ENCODE results near the gene CCDC196. TPM values are rescaled to one million over a fixed set of nuclear protein-coding genes. Genes with fewer than 3 reads are reported as not detected.
"Not testable (repeated sequence)": the region's sequence is repeated elsewhere in the genome, so short reads cannot be mapped to it uniquely, and the experiment has no call there.

CCDC196 gene
- polyA plus RNA-seq, 3 donors: 0.22 to 0.26 TPM; not detected in 1

DNA sequence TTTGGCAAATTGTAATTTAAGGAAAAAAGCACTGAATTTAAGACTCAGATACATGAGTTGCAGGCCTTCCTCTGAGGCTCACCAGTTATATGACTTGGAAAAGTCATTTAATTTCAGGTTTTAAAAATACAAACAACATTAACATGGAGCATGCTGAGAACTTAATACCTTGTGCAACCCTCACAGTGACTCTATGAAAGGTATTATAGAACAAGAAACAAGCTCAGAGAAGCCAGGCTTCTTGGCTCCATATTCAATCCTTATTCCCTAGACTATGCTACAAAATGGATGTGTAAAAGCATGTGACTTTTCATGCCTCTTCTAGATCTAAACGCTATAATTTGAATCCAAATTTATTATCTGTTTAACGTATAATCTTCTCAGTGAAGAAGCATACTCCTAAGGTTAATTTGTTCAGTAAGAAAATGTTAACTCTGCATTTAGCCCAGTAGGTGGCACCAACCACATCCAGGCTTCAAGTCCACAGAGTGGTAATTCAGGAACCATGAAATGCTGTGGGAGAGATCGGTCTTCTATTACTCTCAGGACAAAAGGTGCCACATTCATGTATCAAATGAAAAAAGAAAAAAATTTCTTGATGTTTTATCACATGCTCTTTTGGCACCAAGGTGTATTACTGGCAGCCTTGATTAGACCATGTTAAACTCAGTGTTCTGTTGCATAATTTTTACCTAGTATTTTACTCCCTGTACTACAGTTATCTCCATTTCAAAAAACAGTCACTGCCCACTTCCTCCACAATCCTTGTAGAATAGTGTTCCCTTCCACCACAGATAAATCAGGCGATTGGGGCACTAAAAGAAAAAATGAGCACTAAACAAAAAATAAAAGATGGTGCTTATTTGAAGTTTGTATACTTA, 9.3 kb downstream of the CCDC196 start:
- peak in 1 of 3 donors; percentile 47 for DNase-seq (ENCODE audit: low read depth in 3 of 3, low spot score in 2 of 3)

DNA sequence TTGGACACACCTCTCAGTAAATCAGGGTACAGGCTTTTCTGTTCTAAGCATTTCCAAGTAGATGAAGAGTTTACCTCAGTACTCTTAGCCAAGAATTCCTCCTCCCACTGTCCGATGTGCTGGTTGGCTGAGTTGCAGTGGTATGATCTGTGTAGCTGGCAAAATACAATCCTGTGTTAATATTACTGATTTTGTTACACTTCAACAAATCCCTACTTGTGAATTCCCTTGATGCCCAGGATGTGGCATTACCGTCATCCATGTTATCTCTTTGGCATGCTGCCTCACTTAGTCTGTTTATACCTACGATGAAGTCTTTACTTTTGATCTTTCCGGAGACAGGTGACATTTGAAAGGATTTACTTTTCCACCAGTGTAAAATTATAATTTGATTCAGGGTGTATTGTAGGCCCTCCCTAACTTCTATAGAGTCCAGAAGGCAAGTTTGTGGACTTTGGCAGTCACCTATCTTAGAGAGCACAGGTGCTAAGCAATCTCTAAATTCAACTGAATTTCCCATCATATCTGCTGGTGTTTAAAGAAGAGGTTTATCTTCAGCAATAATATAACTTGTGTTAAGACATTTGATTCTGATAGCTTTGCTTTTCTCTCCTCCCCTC, 10.1 kb downstream of the CCDC196 start:
- DNase-seq (ENCODE audit: low read depth in 3 of 3, low spot score in 2 of 3): no peak

DNA sequence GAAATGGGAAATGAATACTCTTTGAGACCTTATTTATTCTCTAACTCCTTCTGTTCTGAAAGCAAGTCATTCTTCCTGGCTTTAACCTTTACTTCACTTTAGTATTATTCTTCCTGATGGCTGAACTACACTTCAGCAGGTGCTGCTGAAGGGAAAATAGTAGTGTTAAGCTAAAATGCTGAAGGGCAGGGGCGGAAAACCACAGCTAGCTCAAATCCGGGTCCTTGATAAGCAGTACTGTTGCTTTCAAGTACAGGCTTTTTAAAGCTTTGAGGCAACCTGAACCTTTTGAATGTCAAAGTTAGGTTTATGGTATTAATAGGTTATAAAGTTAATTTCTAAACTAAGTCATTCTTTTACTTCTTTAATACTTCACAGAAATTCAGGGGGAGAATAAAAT, 10.7 kb downstream of the CCDC196 start:
- DNase-seq (ENCODE audit: low read depth in 3 of 3, low spot score in 2 of 3): no peak

DNA sequence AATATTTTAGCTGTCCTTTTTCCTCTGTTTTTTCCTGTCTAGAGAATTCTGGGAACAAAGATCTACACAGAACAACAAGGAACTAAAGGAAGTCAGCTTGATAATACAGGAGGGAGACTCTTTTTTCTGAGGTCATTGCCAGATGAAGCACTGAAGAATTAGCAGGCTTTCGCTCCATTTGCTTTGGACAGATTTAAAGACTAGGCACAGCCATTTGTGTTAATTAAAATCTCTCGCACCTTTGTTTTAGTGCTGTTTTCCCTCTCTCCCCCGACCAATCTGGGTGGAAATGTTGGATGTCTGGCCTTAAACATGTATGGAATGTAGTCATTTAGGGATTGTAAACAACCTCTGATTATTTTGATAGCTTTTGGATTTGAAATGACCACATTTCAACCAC, 12.1 kb downstream of the CCDC196 start:
- DNase-seq (ENCODE audit: low read depth in 3 of 3, low spot score in 2 of 3): no peak

DNA sequence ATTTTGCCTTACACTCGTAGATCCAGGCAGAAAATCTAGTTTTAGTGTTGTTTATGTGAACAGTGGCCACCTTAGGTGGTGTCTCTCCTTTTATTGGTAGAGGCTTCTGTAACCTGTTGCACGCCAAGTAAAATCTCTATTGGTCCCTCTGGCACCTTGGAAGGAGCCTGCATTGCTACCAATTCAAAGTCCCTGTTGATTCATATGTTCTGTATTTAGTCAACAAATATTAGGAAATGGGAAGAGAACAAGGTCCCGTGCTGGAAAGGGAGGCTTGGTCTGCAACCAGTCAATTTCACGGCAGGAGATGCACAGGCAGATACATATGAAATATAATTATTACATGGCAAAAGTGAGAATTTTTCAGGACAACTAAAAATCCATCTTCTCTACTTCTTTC, 15.4 kb downstream of the CCDC196 start:
- DNase-seq (ENCODE audit: low read depth in 3 of 3, low spot score in 2 of 3): no peak

DNA sequence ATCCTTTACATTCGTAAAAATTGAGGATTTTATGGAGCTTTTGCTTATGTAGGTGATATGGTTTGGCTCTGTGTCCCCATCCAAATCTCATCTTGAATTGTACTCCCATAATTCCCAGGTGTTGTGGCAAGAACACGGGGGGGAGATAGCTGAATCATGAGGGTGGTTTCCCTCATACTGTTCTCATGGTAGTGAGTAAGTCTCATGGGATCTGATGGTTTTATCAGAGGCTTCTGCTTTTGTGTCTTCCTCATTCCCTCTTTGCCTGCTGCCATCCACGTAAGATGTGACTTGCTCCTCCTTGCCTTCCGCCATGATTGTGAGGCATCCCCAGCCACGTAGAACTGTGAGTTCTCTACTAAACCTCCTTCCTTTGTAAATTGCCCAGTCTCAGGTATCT, 16.7 kb downstream of the CCDC196 start:
- DNase-seq (ENCODE audit: low read depth in 3 of 3, low spot score in 2 of 3): not testable (repeated sequence)

DNA sequence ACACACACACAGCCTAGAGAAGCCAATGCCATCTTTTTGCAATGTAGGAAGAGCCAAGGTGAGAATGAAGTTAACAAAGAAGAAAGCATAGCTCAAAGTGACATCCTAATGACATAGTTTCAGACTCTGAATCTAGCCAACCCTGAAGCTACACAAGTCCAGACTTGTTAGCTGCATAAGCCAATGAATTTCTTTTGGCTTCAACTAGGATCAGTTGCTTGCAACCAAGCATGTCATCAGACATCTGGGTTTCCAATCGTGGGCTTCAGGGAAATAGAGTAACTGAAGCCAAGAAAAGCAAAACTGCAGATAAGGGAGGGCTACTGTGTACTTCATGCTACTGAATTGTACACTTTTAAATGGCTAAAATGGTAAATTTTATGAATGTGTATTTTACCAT, 17.4 kb downstream of the CCDC196 start:
- no peak for DNase-seq (ENCODE audit: low read depth in 3 of 3, low spot score in 2 of 3)

DNA sequence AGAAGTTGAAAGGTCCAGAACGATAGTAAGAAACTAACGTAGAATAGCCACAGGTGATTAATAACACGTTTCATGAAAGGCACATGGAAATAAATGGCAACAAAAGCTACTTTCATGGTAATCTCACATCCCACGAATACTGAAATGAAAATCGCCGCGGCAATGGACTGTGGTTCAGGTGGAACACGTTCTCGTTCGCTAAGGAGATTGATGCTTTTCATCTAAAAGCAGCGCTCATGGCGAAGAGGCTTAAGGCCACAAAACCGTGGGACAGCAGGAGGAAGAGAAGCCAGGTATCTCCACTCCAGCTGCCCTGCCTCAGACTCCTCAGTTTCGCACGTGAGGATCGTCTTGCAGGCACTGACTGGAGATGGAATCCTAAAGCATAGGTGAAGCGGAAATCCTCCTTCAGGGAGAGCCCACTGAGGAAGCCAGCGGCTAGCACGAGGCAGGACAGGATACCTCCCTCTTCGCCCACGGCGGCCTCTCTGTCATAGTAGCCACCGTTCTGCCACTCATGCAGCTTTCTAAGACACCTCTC, 21.1 kb downstream of the CCDC196 start:
- no peak for DNase-seq (ENCODE audit: low read depth in 3 of 3, low spot score in 2 of 3)

DNA sequence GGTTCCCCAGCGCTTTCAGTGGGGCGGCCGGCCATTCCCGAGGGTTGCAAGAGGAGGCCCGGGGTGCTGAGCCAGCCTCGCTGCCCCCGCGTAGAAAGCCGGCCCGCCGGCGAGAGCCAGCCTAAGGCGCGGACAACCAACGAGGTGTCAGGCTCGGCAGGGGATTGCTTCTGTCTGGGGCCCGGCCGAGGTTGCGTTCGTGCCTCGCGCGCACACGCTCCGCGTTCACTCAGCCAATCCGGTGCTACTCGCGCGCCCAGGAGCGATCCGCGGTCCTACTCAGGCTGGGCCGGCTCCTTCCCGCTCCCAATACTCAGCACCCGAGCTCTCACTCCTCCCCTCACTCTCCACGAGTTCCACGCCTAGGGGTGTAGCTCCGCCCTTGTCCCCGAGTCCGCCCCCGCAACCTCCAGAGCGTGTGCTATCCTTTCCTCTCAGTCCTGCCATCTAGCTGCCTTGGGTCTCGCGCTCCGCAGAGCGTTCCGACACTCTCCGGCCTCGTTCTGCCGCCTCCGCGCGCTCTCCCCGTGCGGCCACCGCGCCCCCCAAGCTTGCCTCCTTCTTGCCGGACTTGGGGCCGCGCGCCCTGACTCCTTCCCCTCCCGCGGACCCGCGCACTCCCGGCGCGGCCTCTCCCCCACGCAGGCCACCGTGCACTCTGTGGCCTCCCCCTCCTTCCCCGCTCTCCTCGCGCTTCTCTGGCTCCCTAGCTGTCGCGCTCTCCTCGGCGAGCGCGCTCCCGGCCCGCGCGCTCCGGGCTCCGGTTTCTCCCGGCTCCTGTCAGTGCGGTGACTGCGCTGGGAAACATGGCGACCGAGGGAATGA, 21.8 kb downstream of the CCDC196 start, which contains the start of gene GPHN:
Gene GPHN (plus strand): TSS at position 426 of the 825 bp plus-strand sequence.
- DNase-seq (ENCODE audit: low read depth in 3 of 3, low spot score in 2 of 3): peak; percentile 89 to 93 (median 90)

DNA sequence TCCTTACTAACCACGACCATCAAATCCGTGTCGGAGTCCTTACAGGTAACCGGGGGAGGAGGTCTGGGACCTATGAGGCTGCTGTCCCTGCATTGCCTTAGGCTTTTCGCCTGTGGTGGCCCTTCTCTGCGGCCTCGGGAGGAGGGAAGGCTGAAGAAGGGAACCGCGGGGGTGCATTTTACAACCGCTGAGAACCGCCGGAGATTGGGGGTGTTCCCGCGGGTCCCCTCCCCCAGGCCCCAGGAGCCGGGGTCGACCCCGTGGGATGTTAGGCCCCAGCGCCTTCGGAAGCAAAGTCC, 22.3 kb downstream of the CCDC196 start:
- no peak for DNase-seq (ENCODE audit: low read depth in 3 of 3, low spot score in 2 of 3)

DNA sequence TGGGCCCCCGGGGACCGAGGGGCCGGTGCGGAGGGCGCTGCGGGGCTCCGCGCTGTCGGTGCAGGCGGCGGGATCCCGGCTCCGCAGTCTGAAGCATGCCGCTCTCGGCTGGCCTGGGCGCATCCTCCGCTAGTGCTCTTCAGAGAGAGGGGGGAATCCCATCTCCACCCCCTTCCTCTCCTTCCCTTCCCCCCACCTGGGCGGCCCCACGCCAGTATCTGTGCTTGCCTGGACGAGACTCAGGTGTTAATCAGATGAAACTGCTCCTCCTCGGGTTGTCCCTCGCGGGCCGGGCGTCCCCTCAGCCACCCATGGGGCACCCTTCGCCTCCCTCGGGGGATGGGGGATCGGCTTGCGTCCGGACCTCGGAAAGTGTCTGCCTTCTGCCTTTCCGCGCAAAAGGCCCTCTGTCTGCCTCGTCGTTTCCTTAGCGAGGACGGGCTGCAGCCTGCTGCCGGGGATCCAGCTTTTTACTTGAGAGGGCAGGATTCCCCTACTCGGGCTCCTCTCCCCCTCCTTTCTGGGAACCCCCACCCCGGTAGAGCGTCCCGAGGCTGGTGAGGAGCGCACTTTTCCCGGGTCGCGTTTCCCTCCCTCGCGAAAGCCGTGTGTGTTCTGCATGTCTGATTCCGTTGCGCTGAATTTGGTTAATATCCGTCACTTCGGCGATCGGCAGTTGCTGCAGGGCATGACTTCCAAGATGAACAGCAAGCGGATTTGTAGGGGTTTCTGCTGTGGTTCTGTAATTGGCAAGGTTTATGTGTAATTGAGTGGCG, 22.9 kb downstream of the CCDC196 start:
- DNase-seq (ENCODE audit: low read depth in 3 of 3, low spot score in 2 of 3): peak in 1 of 3 donors; percentile 12

DNA sequence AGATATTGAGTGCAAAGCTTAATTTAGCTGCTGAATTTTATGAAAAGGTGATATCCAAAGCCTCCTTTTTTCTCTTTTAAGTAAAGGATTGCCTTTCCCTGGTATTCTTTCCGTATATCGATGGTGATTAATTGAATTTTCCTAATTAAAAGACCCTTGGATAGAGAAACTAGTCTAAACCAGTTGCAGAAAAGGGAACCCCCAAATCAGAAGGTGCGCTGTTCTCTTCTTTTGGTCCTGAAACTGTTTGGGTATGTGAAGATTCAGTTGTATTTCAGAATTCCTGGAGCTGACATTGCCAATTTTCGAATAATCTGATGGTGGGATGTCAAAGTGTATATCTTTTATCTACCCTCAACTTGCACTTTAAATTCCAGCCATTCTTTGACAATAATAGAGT, 23.7 kb downstream of the CCDC196 start:
- DNase-seq (ENCODE audit: low read depth in 3 of 3, low spot score in 2 of 3): no peak

DNA sequence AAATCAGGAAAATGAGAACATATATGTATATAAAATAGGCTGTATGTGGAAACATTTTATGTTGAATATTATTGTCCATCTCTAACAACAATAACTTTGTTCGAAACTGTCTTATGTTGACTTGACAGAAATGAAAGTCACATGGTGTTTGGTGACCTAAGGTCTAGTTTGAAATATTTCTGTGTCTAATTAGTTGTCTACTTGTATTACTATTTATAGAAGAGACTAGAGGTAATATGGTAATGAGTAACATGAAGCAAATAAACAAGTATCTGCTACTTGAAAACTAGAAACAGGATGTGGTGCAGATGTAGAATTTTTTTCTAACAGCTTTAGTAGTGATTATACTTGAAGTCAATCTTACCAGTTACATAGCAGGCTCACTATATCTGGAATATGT, 25.7 kb downstream of the CCDC196 start:
- no peak for DNase-seq (ENCODE audit: low read depth in 3 of 3, low spot score in 2 of 3)

DNA sequence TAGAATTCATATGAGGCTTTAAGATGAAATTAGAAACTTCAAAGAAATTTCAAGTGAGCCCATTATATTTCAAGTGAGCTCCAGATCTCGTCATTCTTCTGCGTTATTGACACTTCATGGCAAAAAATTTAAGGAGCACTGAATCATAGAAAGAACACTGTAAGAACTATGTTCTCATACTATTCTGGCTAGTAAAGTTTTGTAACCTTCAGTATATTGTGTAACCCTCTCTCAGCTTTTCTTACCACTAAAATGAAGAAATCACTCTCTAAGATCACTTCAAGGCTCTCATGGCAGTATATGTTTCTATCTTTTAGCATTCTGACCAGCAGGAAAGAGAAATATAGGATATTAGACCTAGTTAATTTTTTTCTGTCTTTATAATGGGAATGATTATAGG, 28.0 kb downstream of the CCDC196 start:
- DNase-seq (ENCODE audit: low read depth in 3 of 3, low spot score in 2 of 3): no peak

DNA sequence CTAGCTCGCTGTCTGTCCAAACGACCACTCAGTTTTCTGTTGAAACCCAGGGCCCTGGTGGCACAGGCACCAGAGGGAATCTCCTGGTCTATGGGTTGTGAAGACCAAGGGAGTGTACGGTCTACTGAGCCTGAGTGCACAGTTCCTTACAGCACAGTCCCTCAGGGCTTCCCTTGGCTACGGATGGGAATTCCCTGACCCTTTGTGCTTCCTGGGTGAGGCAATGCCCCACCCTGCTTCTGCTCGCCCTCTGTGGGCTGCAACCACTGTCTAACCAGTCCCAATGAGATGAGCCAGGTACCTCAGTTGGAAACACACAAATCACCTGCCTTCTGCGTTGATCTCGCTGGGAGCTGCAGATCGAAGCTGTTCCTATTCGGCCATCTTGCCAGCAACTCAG, 44.4 kb downstream of the CCDC196 start:
- DNase-seq (ENCODE audit: low read depth in 3 of 3, low spot score in 2 of 3): no peak

DNA sequence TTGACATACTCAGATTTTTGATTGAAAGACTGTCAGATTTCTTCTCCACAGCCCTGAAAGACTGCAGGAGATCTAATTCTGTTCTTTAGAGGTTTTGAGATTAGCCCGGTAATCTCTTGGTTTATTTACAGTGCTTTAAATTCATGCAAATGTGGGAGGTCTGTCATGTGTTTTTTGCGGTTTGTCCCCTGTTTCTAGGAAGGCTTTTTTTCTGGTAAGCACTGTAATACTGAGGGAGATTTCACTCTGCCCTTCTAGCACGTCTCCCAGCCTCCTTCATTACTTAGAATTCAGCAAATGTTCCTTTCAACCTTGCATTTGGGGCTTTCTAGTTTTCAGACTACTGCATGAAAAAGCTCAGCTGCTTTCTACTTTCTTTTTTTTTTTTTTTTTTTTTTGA, 52.9 kb downstream of the CCDC196 start:
- DNase-seq (ENCODE audit: low read depth in 3 of 3, low spot score in 2 of 3): no peak

DNA sequence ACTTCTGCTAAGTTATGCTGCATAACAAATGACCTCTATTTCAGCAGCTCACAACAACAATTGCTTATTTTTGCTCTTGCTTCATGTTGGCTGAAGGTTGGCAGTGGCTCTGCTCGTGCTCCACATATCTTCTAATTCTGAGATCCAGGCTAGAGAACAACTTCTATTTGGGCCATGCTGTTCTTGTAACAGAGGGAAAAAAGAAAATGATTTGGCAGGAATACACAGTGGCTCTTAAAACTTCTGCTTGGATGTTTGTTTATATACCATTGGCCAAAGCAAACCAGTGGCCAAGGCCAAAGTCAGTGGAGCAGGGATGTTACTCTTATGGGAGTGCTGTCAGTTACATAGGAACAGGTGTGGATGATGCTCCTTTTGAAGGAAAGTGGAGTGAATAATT, 53.9 kb downstream of the CCDC196 start:
- no peak for DNase-seq (ENCODE audit: low read depth in 3 of 3, low spot score in 2 of 3)

DNA sequence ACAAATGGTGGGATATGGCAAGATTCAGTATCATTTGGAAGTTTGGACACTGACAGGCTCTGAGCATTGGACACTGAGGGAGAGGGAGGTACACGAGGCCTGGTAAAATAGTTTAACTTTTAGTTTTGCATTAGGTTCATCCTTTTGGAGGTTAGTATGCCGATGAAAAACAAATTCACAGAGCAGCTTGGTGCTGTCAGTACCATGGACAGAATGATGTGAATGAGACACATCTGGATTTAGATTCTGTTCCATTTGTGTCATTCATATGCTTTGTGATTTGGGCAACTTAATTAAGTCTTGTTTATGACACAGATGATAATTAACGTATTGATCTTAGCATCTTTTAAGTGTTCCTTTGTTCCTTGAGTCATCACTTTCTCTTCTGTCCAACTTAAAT, 55.5 kb downstream of the CCDC196 start:
- no peak for DNase-seq (ENCODE audit: low read depth in 3 of 3, low spot score in 2 of 3)

DNA sequence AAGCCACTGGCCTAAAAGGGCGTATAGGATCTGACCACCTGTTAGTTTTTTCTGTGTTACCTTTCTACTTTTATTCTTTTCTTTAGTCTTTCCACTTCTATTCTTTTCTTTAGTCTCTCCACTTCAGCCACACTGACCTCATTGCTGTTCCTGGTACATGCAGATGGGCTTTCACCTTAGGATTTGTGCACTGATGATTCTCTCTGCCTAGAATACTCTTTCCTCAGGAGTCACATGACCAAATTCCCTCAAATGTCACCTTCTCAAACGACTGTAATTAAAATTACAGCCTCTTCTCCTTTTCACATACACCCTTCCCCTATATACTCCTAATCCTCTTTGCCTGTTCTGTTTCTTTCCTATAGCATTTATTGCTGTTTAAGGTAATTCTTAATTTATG, 57.8 kb downstream of the CCDC196 start:
- DNase-seq (ENCODE audit: low read depth in 3 of 3, low spot score in 2 of 3): no peak

DNA sequence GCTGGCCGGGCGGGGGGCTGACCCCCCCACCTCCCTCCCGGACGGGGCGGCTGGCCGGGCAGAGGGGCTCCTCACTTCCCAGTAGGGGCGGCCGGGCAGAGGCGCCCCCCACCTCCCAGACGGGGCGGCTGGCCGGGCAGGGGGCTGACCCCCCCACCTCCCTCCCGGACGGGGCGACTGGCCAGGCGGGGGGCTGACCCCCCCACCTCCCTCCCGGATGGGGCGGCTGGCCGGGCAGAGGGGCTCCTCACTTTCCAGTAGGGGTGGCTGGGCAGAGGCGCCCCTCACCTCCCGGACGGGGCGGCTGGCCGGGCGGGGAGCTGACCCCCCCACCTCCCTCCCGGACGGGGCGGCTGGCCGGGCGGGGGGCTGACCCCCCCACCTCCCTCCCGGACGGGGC, 59.0 kb downstream of the CCDC196 start:
- DNase-seq (ENCODE audit: low read depth in 3 of 3, low spot score in 2 of 3): not testable (repeated sequence)
